SK-N-SH (cell line): ENCODE results near the gene CTNNA3. TPM values are rescaled to one million over a fixed set of nuclear protein-coding genes. Genes with fewer than 3 reads are reported as not detected.

Source experiments
- CTCF ChIA-PET: fragments of 300-600, 350-600 bp; formaldehyde crosslinking; extraction: SDS; loops from one replicate; lab custom pipeline; 2021; lab: Yijun Ruan, JAX
- POLR2A ChIA-PET: fragments of 350-600 bp; sonication (Branson Sonifier 250); formaldehyde crosslinking; extraction: SDS; loops from one replicate; lab custom pipeline; 2020; ENCODE audit warnings: antibody characterized with exemption, inconsistent platforms; lab: Yijun Ruan, JAX
- DNase-seq: peaks from one replicate; pipeline ENCODE4 v3.0.0; 2012
- H2AFZ ChIP-seq: fragments of 200-600 bp; sonication (generic); 2 replicates; pipeline ENCODE4 v1.8.1; 2016; ENCODE audit warnings: antibody characterized with exemption, mild to moderate bottlenecking, low read depth
- H3F3A ChIP-seq: fragments of 200-600 bp; sonication (generic); replicated peaks from 2 replicates; pipeline ENCODE3; 2016; ENCODE audit warnings: antibody characterized with exemption, mild to moderate bottlenecking; ENCODE audit not compliant: insufficient read depth
- H3K27ac ChIP-seq, 2 experiments: fragments of 200-500 bp in 1 of 2; fragments of 200-600 bp in 1 of 2; sonication (Bioruptor generic) in 1 of 2; sonication (generic), shearing (Covaris generic) in 1 of 2; 2 replicates each; pipeline versions ENCODE4 v1.5.1 to v1.6.1; 2014 to 2016; ENCODE audit warnings: low read depth in 2 of 2, inconsistent platforms in 1 of 2, low read length in 1 of 2, mild to moderate bottlenecking in 1 of 2, mixed read lengths in 1 of 2
- H3K27me3 ChIP-seq: fragments of 200-600 bp; sonication (generic), shearing (Covaris generic); 2 replicates; pipeline ENCODE4 v1.6.1; 2016; ENCODE audit warnings: mixed run types; ENCODE audit not compliant: insufficient read depth
- H3K36me3 ChIP-seq, 2 experiments: fragments of 200-500 bp in 1 of 2; fragments of 200-600 bp in 1 of 2; sonication (Bioruptor generic) in 1 of 2; sonication (generic) in 1 of 2; replicated peaks in 1 of 2; 2 replicates each; pipeline versions ENCODE3 to v1.5.1; 2014 to 2016; ENCODE audit warnings: low read length in 1 of 2, mild to moderate bottlenecking in 1 of 2; ENCODE audit not compliant: insufficient read depth in 2 of 2, control insufficient read depth in 1 of 2
- H3K4me1 ChIP-seq, 2 experiments: fragments of 200-500 bp in 1 of 2; fragments of 200-600 bp in 1 of 2; sonication (Bioruptor generic) in 1 of 2; sonication (generic), shearing (Covaris generic) in 1 of 2; 2 replicates each; pipeline versions ENCODE4 v1.5.1 to v1.6.1; 2014 to 2016; ENCODE audit warnings: low read depth in 1 of 2, low read length in 1 of 2, mixed run types in 1 of 2; ENCODE audit not compliant: insufficient read depth in 2 of 2, control insufficient read depth in 1 of 2
- H3K4me2 ChIP-seq: fragments of 200-600 bp; sonication (generic), shearing (Covaris generic); 2 replicates; pipeline ENCODE4 v1.6.1; 2017; ENCODE audit warnings: mixed run types
- H3K4me3 ChIP-seq, 2 experiments: fragments of 200-500 bp in 1 of 2; fragments of 200-600 bp in 1 of 2; sonication (Bioruptor generic) in 1 of 2; sonication (generic), shearing (Covaris generic) in 1 of 2; 2 replicates each; pipeline versions ENCODE4 v1.5.1 to v1.8.1; 2014 to 2016; ENCODE audit warnings: low read depth in 2 of 2, inconsistent platforms in 1 of 2, low read length in 1 of 2, mild to moderate bottlenecking in 1 of 2, mixed read lengths in 1 of 2, moderate library complexity in 1 of 2
- H3K79me2 ChIP-seq: fragments of 200-600 bp; sonication (generic); 2 replicates; pipeline ENCODE4 v1.8.1; 2017; ENCODE audit warnings: mild to moderate bottlenecking; ENCODE audit not compliant: insufficient read depth
- H3K9ac ChIP-seq: fragments of 200-600 bp; sonication (generic); 2 replicates; pipeline ENCODE4 v1.6.1; 2017; ENCODE audit warnings: mixed run types
- H3K9me2 ChIP-seq: fragments of 200-600 bp; sonication (generic); 2 replicates; pipeline ENCODE4 v1.6.1; 2017; ENCODE audit warnings: mixed run types
- H3K9me3 ChIP-seq: fragments of 200-600 bp; sonication (generic); 2 replicates; pipeline ENCODE4 v1.6.1; 2017; ENCODE audit warnings: mixed run types, mild to moderate bottlenecking, moderate library complexity
- H4K20me1 ChIP-seq: fragments of 200-600 bp; sonication (generic); 2 replicates; pipeline ENCODE4 v1.6.1; 2017; ENCODE audit warnings: mild to moderate bottlenecking, mixed run types; ENCODE audit not compliant: insufficient read depth
- CHD2 ChIP-seq: fragments of 150-350 bp; IDR thresholded peaks from 2 replicates; pipeline ENCODE4 v1.6.1; 2018; ENCODE audit warnings: low read length; ENCODE audit not compliant: partially characterized antibody
- EZH2phosphoT487 ChIP-seq: fragments of 200-600 bp; sonication (generic); IDR thresholded peaks from 2 replicates; pipeline ENCODE4 v1.6.1; 2017; ENCODE audit warnings: low read depth, mixed run types, mild to moderate bottlenecking, antibody characterized with exemption, moderate library complexity, borderline replicate concordance
- FOXJ3 ChIP-seq: sonication (generic); formaldehyde crosslinking; IDR thresholded peaks from 2 replicates; pipeline ENCODE4 v1.5.1; 2020; ENCODE audit warnings: mild to moderate bottlenecking, missing genetic modification reagents
- FOXM1 ChIP-seq: IDR thresholded peaks from 2 replicates; pipeline ENCODE4 v1.4.0; 2012; ENCODE audit warnings: low read depth, mild to moderate bottlenecking
- GABPA ChIP-seq: IDR thresholded peaks from 2 replicates; pipeline ENCODE4 v1.4.0; 2012; ENCODE audit warnings: low read depth, mild to moderate bottlenecking
- GATA2 ChIP-seq: sonication (generic); formaldehyde crosslinking; IDR thresholded peaks from 2 replicates; pipeline ENCODE4 v1.5.0; 2020; ENCODE audit warnings: mild to moderate bottlenecking, missing genetic modification reagents
- JUND ChIP-seq: IDR thresholded peaks from 2 replicates; pipeline ENCODE4 v1.4.0; 2012
- POLR2AphosphoS5 ChIP-seq: IDR thresholded peaks from 2 replicates; pipeline ENCODE4 v1.6.1; 2012; ENCODE audit warnings: low read depth, low read length
- RFX5 ChIP-seq: IDR thresholded peaks from 2 replicates; pipeline ENCODE4 v1.6.1; 2012; ENCODE audit warnings: mild to moderate bottlenecking, improper control_type of control experiment, low read length
- SIN3A ChIP-seq: IDR thresholded peaks from 2 replicates; pipeline ENCODE4 v1.6.1; 2012; ENCODE audit warnings: low read depth, mild to moderate bottlenecking, low read length, moderate library complexity, borderline replicate concordance
- SMC3 ChIP-seq: IDR thresholded peaks from 2 replicates; pipeline ENCODE4 v1.6.1; 2012; ENCODE audit warnings: low read depth, low read length, improper control_type of control experiment
- TCF12 ChIP-seq: IDR thresholded peaks from 2 replicates; pipeline ENCODE4 v1.4.0; 2012
- TEAD4 ChIP-seq: IDR thresholded peaks from 2 replicates; pipeline ENCODE4 v1.4.0; 2012; ENCODE audit warnings: mild to moderate bottlenecking, borderline replicate concordance; ENCODE audit not compliant: insufficient read depth
- WGBS: methylation state at CpG from one replicate; pipeline ENCODE4 v1.1.6; 2017; ENCODE audit warnings: low lambda C conversion rate; 5-methylcytosine and 5-hydroxymethylcytosine counted together
- polyA plus RNA-seq, 3 experiments: library from polyadenylated mRNA; depleted of rRNA; stranded (reverse); fragments of >200 nt; gene quantifications; 2 replicates each; pipeline ENCODE4 v1.2.3, GENCODE V29; 2012
- TF ChIP-seq, protein P1 (sequence below): IDR thresholded peaks from 2 replicates; pipeline ENCODE4; 2012
- TF ChIP-seq, protein P2 (sequence below): fragments of 150-350 bp; IDR thresholded peaks from 2 replicates; pipeline ENCODE4 v1.6.1; 2016; ENCODE audit warnings: mild to moderate bottlenecking, low read depth, low read length

The CTNNA3 gene
- polyA plus RNA-seq, 1 of the 3 experiments (the other 2 are of a cell fraction): not detected

DNA sequence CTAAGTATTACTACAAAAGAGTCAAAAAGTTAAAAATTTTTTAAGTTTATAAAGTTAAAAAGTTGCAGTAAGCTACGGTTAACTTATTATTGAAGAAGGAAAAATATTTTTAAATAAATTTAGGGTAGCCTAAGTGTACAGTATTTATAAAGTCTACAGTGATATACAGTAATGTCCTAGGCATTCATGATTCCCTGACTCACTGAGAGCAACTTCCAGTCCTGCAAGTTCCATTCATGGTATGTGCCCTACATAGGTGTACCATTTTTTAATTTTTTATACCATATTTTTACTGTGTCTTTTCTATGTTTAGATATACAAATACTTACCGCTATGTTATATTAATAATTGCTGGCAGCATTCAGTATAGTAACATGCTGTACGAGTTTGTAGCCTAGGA, 92.3 kb downstream of the CTNNA3 start:
- no peak overlapping the region for H3K9ac ChIP-seq
- no peaks in the 10 kb centered on the region for H3K9me3 ChIP-seq
- H4K20me1 ChIP-seq: no peaks in the 10 kb centered on the region
- H3K79me2 ChIP-seq: no peaks in the 10 kb centered on the region
- ChIA-PET CTCF (no interaction called here), POLR2A (no interaction called here)
- H3K36me3 ChIP-seq: no peaks in the 10 kb centered on the region
- H3K4me1 ChIP-seq: peaks cover 0 to 15% of the 10 kb centered on the region in 2 experiments; a peak in 2 of 4 replicates
- H3K4me3 ChIP-seq: no peak overlapping the region
- no peak for TF ChIP-seq RFX5
- TF ChIP-seq, protein P1, sequence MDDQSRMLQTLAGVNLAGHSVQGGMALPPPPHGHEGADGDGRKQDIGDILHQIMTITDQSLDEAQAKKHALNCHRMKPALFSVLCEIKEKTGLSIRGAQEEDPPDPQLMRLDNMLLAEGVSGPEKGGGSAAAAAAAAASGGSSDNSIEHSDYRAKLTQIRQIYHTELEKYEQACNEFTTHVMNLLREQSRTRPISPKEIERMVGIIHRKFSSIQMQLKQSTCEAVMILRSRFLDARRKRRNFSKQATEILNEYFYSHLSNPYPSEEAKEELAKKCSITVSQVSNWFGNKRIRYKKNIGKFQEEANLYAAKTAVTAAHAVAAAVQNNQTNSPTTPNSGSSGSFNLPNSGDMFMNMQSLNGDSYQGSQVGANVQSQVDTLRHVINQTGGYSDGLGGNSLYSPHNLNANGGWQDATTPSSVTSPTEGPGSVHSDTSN: no peak
- no peak for TF ChIP-seq TEAD4
- no peak for TF ChIP-seq FOXJ3 (CRISPR knock-in tag)
- TF ChIP-seq, protein P2, sequence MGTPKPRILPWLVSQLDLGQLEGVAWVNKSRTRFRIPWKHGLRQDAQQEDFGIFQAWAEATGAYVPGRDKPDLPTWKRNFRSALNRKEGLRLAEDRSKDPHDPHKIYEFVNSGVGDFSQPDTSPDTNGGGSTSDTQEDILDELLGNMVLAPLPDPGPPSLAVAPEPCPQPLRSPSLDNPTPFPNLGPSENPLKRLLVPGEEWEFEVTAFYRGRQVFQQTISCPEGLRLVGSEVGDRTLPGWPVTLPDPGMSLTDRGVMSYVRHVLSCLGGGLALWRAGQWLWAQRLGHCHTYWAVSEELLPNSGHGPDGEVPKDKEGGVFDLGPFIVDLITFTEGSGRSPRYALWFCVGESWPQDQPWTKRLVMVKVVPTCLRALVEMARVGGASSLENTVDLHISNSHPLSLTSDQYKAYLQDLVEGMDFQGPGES: no peak
- TF ChIP-seq SIN3A: no peak
- TF ChIP-seq SMC3: no peak
- no peak for TF ChIP-seq GABPA
- no peak for TF ChIP-seq TCF12
- TF ChIP-seq POLR2AphosphoS5: no peak
- TF ChIP-seq JUND: no peak
- H3F3A ChIP-seq: peaks cover 19% of the 10 kb centered on the region
- WGBS: 41% methylated on average over 3 of the region's 3 CpGs
- no peak overlapping the region for H3K27ac ChIP-seq
- no peaks in the 10 kb centered on the region for H3K9me2 ChIP-seq
- H3K4me2 ChIP-seq: no peak overlapping the region
- no peak overlapping the region for H2AFZ ChIP-seq
- no peaks in the 10 kb centered on the region for H3K27me3 ChIP-seq
- DNase-seq: no peak

DNA sequence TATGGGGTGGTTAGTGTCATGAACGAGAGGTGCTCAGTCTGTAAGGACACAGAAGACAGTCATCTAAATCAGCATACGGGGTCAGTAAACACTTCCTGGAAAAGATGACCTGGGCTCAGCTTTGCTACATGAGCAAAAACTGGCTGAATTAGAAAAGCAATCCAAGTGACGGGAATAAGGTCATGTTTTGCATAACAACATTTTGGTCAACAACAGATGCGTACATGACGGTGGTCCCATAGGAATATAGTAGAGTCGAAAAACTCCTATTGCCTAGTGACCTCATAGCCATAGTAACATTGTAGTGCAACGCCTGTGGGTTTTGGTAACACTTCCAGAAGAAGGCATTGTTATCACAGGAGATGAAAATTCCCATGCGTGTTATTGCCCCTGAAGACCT, 92.9 kb downstream of the CTNNA3 start:
- H3K36me3 ChIP-seq: no peaks in the 10 kb centered on the region
- H3K79me2 ChIP-seq: no peaks in the 10 kb centered on the region
- H3K27ac ChIP-seq: no peak overlapping the region
- WGBS: 31% methylated on average over 8 of the region's 8 CpGs
- ChIA-PET POLR2A (no interaction called here), CTCF (no interaction called here)
- H3K9me3 ChIP-seq: no peaks in the 10 kb centered on the region
- no peaks in the 10 kb centered on the region for H3K9me2 ChIP-seq
- no peak for DNase-seq
- TF ChIP-seq EZH2phosphoT487: no peak
- no peak for TF ChIP-seq GATA2 (CRISPR knock-in tag)
- no peak for TF ChIP-seq FOXM1
- no peak for TF ChIP-seq CHD2
- TF ChIP-seq, protein P1: no peak
- TF ChIP-seq, protein P2: no peak
- H3K9ac ChIP-seq: no peak overlapping the region
- H3K4me3 ChIP-seq: no peak overlapping the region
- peaks cover 0 to 15% of the 10 kb centered on the region in 2 experiments; a peak in 2 of 4 replicates for H3K4me1 ChIP-seq
- H3F3A ChIP-seq: peaks cover 19% of the 10 kb centered on the region
- no peak overlapping the region for H2AFZ ChIP-seq
- no peaks in the 10 kb centered on the region for H3K27me3 ChIP-seq
- H3K4me2 ChIP-seq: no peak overlapping the region
- no peaks in the 10 kb centered on the region for H4K20me1 ChIP-seq
